Left cardiac atrium (tissue), 4 donors: ENCODE data around the gene MYO1D. TPM values are rescaled to one million over a fixed set of nuclear protein-coding genes. Genes with fewer than 3 reads are reported as not detected.

Experiments used
- ATAC-seq, 2 donors: fragments of 200-7000 bp; cut with Tn5 transposase; one replicate each; pipeline ENCODE4 v1.9.1; 2020; ENCODE audit warnings: mild to moderate bottlenecking in 2 of 2, moderate library complexity in 2 of 2
- DNase-seq: peaks from one replicate; pipeline ENCODE4 v3.0.0-alpha.2; 2020
- intact Hi-C, 2 donors: fragments of 100-400 bp; cut with DNase I; formaldehyde crosslinking; loops; one replicate each; pipeline versions ENCODE4 v1.14.1 to v1.15.1; 2022 to 2023
- total RNA-seq, 2 donors: library from RNA; stranded (reverse); fragmentation: NEBNext Ultra II Directional; extraction: Animal tissue kit (Norgen Biotek cat#: 25700); gene quantifications; one replicate each; pipeline ENCODE4 v1.2.1, GENCODE V29; 2021
- donor health status: DM: no; HTN: yes; CAD: no.
- donor health status: DM: no; HTN: yes; CAD: no; lungs with severe emphysema.
- donor health status: DM: yes; HTN: yes; CAD: no.
- donor health status: Dilated cardiomyopathy.

Gene MYO1D
- total RNA-seq, 2 donors from 2014 or later = 9.5 to 21.8 TPM

GRCh38 chr17:32516450-32516849 is 360.5 kb downstream of the MYO1D start:
- intact Hi-C loops = no loop called here
- ATAC-seq = no peak
- DNase-seq = no peak

GRCh38 chr17:32515677-32516383 is 361.1 kb downstream of the MYO1D start:
- no peak for DNase-seq
- intact Hi-C loops = no loop called here
- ATAC-seq = no peak

- ATAC-seq (no peak), DNase-seq (no peak)
- intact Hi-C loops = no loop called here
These were observed 362.3 kb downstream of the MYO1D start for GRCh38 chr17:32514606-32515005.

- DNase-seq (no peak), ATAC-seq (no peak)
- intact Hi-C loops = no loop called here
These were observed 363.3 kb downstream of the MYO1D start for GRCh38 chr17:32513579-32513978.

GRCh38 chr17:32512328-32512727 is 364.6 kb downstream of the MYO1D start:
- ATAC-seq (no peak), DNase-seq (no peak)
- intact Hi-C loops = no loop called here

- intact Hi-C loops = no loop called here
These were observed 366.5 kb downstream of the MYO1D start for GRCh38 chr17:32510466-32510865.

GRCh38 chr17:32508926-32509325 is 368.0 kb downstream of the MYO1D start:
- intact Hi-C loops = no loop called here
- ATAC-seq = no peak
- no peak for DNase-seq

More at GRCh38 chr17:32510466-32510865, 366.5 kb downstream of the MYO1D start:
- DNase-seq (no peak), ATAC-seq (no peak)

GRCh38 chr17:32504166-32504990 is 372.5 kb downstream of the MYO1D start:
- no peak for DNase-seq
- peak in 1 of 2 donors; percentile 80 for ATAC-seq
- intact Hi-C loops = no loop called here

- intact Hi-C loops = no loop called here
- peak; percentile 14 to 62 for ATAC-seq
- DNase-seq = no peak
These were observed 373.4 kb downstream of the MYO1D start for GRCh38 chr17:32503251-32504165.

- ATAC-seq (no peak), DNase-seq (no peak)
- intact Hi-C loops = no loop called here
These were observed 374.2 kb downstream of the MYO1D start for GRCh38 chr17:32502710-32503109.

GRCh38 chr17:32502013-32502412 is 374.9 kb downstream of the MYO1D start:
- no peak for DNase-seq
- no peak for ATAC-seq
- intact Hi-C loops = no loop called here

GRCh38 chr17:32498391-32498790 is 378.5 kb downstream of the MYO1D start:
- intact Hi-C loops = no loop called here
- DNase-seq (no peak), ATAC-seq (no peak)

- ATAC-seq (no peak), DNase-seq (no peak)
- intact Hi-C loops = no loop called here
These were observed 379.3 kb downstream of the MYO1D start for GRCh38 chr17:32497431-32498205.

- ATAC-seq = peak; percentile 63 to 77
- intact Hi-C loops = no loop called here
These were observed 380.4 kb downstream of the MYO1D start for GRCh38 chr17:32496395-32497073.

GRCh38 chr17:32495359-32496231 is 381.3 kb downstream of the MYO1D start:
- intact Hi-C loops = no loop called here
- peak; percentile 82 for DNase-seq

More at GRCh38 chr17:32496395-32497073, 380.4 kb downstream of the MYO1D start:
- DNase-seq = no peak

GRCh38 chr17:32494621-32495358 is 382.1 kb downstream of the MYO1D start:
- intact Hi-C loops = no loop called here
- DNase-seq = no peak
- ATAC-seq = no peak

More at GRCh38 chr17:32495359-32496231, 381.3 kb downstream of the MYO1D start:
- ATAC-seq = peak; percentile 53
